ENCODE measurements around the gene DHRS13. TPM values are rescaled to one million over a fixed set of nuclear protein-coding genes. Genes with fewer than 3 reads are reported as not detected.
A peak's percentile ranks its signal among the peaks of the same experiment; 100 is the strongest.

Gene DHRS13
- total and polyA plus RNA-seq, 10 donors: 12.2 to 51.2 (median 18.9) TPM

GRCh38 chr17:28925912-28926365, 23.1 kb upstream of the DHRS13 start:
- peaks cover 0 to 80% (median 38%) of the 10 kb centered on the region in 6 donors for H3K36me3 ChIP-seq
- WGBS, 5 donors: 0 to 8% (median 6%) methylated on average over 2 of the region's 2 CpGs
- H3K4me1 ChIP-seq: peaks cover 16 to 82% (median 47%) of the 10 kb centered on the region in 6 donors
- no peaks in the 10 kb centered on the region for H3K9me3 ChIP-seq
- H3K27ac ChIP-seq: peak overlapping the region; percentile 71 to 96 (median 90)
- no peak for DNase-seq
- intact Hi-C loops (cut with DNase I; ENCODE audit: low total_unique reads): no loop called here
- H3K27me3 ChIP-seq (replicated peaks in 1 of 7): no peaks in the 10 kb centered on the region
- TF ChIP-seq POLR2AphosphoS5 (IDR thresholded peaks at IDR 0.05) (peak in 1 of 3 donors; percentile 85), POLR2A (IDR thresholded peaks at IDR 0.05) (no peak)
- TF ChIP-seq, protein P1, sequence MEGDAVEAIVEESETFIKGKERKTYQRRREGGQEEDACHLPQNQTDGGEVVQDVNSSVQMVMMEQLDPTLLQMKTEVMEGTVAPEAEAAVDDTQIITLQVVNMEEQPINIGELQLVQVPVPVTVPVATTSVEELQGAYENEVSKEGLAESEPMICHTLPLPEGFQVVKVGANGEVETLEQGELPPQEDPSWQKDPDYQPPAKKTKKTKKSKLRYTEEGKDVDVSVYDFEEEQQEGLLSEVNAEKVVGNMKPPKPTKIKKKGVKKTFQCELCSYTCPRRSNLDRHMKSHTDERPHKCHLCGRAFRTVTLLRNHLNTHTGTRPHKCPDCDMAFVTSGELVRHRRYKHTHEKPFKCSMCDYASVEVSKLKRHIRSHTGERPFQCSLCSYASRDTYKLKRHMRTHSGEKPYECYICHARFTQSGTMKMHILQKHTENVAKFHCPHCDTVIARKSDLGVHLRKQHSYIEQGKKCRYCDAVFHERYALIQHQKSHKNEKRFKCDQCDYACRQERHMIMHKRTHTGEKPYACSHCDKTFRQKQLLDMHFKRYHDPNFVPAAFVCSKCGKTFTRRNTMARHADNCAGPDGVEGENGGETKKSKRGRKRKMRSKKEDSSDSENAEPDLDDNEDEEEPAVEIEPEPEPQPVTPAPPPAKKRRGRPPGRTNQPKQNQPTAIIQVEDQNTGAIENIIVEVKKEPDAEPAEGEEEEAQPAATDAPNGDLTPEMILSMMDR (IDR thresholded peaks at IDR 0.05 in 8 of 11, conservative IDR thresholded peaks at IDR 0.05 in 3 of 11): no peak
- H3K4me3 ChIP-seq: peak overlapping the region in 1 of 8 donors; percentile 58

DNA sequence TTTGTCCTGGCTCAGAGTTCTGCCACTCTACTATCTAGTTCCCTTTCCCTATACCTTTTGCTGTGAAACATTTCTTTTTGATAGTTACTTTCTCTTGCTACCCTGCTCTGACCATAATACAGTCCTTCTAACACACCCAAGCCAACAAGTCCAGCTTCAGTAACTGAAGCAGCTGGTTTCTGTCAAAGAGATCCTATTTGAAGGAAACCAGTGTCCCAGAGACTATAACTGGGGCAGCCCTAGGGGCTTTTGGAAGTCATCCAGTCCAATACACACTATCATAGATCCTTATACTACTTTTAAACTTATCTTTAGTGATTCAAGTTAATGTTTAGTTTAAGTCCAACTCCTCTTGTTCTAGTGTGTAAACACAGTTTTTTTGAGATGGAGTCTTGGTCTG, 17.3 kb upstream of the DHRS13 start:
- Histone ChIP-seq H3K27me3 (replicated peaks in 1 of 7) (no peaks in the 10 kb centered on the region), H3K36me3 (peaks cover 0 to 100% (median 90%) of the 10 kb centered on the region in 6 donors), H3K27ac (peak overlapping the region in 1 of 8 donors; percentile 13), H3K4me1 (peaks cover 4 to 35% (median 11%) of the 10 kb centered on the region in 6 donors), H3K4me3 (no peak overlapping the region), H3K9me3 (no peaks in the 10 kb centered on the region)
- TF ChIP-seq, protein P1 (IDR thresholded peaks at IDR 0.05 in 8 of 11, conservative IDR thresholded peaks at IDR 0.05 in 3 of 11): no peak
- no peak for TF ChIP-seq POLR2A (IDR thresholded peaks at IDR 0.05)
- no peak for TF ChIP-seq POLR2AphosphoS5 (IDR thresholded peaks at IDR 0.05)
- intact Hi-C loops (cut with DNase I; ENCODE audit: low total_unique reads): no loop called here
- DNase-seq: no peak

DNA sequence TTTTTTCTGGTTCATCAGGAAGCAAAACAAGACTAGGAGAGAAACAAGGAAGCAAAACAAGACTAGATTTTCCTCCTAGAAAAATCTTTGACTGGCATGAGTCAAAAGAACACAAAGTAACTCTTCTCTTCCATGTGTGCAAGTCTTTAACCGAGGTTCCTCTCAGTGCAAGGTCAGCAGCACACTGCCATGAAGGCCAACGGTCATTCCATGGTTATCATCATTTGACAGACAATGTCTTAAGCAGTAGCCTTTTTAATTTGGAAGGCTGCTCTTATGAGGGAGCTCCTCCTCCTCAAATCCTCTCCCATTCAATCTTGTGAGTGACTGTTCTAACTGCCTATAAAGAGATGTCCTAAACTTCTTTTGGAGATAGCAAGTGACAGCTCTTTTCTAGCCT, 15.4 kb upstream of the DHRS13 start:
- intact Hi-C loops (cut with DNase I; ENCODE audit: low total_unique reads): loop anchor here (10.0 kb wide), 1 partner anchor 153 kb away; no protein-coding TSS in a partner anchor
- 56 to 87% (median 72%) methylated on average over 2 of the region's 2 CpGs for WGBS, 5 donors
- H3K27me3 ChIP-seq (replicated peaks in 1 of 7): no peaks in the 10 kb centered on the region
- DNase-seq: no peak
- H3K27ac ChIP-seq: peak overlapping the region in 4 of 8 donors; percentile 9 to 59 (median 30)
- TF ChIP-seq POLR2AphosphoS5 (IDR thresholded peaks at IDR 0.05): no peak
- TF ChIP-seq, protein P1 (IDR thresholded peaks at IDR 0.05 in 8 of 11, conservative IDR thresholded peaks at IDR 0.05 in 3 of 11): no peak
- TF ChIP-seq POLR2A (IDR thresholded peaks at IDR 0.05): no peak
- peaks cover 0 to 16% (median 0%) of the 10 kb centered on the region in 6 donors for H3K4me1 ChIP-seq
- no peak overlapping the region for H3K4me3 ChIP-seq
- H3K9me3 ChIP-seq: no peaks in the 10 kb centered on the region
- H3K36me3 ChIP-seq: peaks cover 0 to 100% (median 96%) of the 10 kb centered on the region in 6 donors

DNA sequence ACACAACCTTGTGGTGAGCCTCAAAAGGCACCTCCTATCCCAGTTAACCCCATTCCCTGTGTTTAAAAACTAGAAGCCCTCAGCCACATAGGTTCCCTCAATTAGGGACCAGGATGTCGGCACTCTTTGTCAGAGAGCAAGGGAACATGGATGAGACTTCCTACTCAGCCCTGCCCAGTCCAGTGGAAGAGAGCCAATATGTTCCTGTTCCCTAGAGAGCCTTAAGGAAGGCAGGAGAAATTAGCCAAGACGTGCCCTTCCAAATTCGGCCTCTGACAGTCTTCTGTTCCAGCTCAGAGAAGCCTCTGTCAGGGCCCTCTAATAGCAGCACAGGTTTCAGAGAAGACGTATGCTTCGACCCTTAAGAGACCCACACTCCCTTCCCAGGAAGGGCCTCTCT, 14.6 kb upstream of the DHRS13 start:
- peaks cover 0 to 100% (median 96%) of the 10 kb centered on the region in 6 donors for H3K36me3 ChIP-seq
- intact Hi-C loops (cut with DNase I; ENCODE audit: low total_unique reads): loop anchor here (10.0 kb wide), 1 partner anchor 153 kb away; no protein-coding TSS in a partner anchor

More for the DNA sequence above, 14.6 kb upstream of the DHRS13 start:
- no peak for DNase-seq
- 68 to 89% (median 83%) methylated on average over 5 of the region's 5 CpGs for WGBS, 5 donors
- Histone ChIP-seq H3K27me3 (replicated peaks in 1 of 7) (no peaks in the 10 kb centered on the region), H3K27ac (peak overlapping the region in 4 of 8 donors; percentile 1 to 56 (median 30)), H3K4me1 (peaks cover 0 to 16% (median 2%) of the 10 kb centered on the region in 6 donors), H3K9me3 (no peaks in the 10 kb centered on the region), H3K4me3 (no peak overlapping the region)
- TF ChIP-seq POLR2AphosphoS5 (IDR thresholded peaks at IDR 0.05): no peak
- no peak for TF ChIP-seq POLR2A (IDR thresholded peaks at IDR 0.05)
- TF ChIP-seq, protein P1 (IDR thresholded peaks at IDR 0.05 in 8 of 11, conservative IDR thresholded peaks at IDR 0.05 in 3 of 11): no peak

All from spleen (tissue), 11 donors.